DMS114 treated with DMSO at 0.1 percent for 48 hours (cell line): Measurements from ENCODE around the gene EML1.
"Not testable (repeated sequence)": the region's sequence is repeated elsewhere in the genome, so short reads cannot be mapped to it uniquely, and the experiment has no call there.

ENCODE experiments used
- DNase-seq: peaks from one replicate; lab custom pipeline; 2025; ENCODE audit not compliant: unreplicated experiment; lab: John Stamatoyannopoulos, UW

EML1 gene

GRCh38 chr14:99755068-99755405, 38.2 kb upstream of the EML1 start:
- DNase-seq, result no peak

GRCh38 chr14:99755629-99756603, 37.3 kb upstream of the EML1 start:
- DNase-seq, result no peak

GRCh38 chr14:99756796-99757195, 36.4 kb upstream of the EML1 start:
- no peak for DNase-seq

GRCh38 chr14:99757331-99758070, 35.7 kb upstream of the EML1 start:
- no peak for DNase-seq

- no peak for DNase-seq
Observed at GRCh38 chr14:99758121-99758821, 34.9 kb upstream of the EML1 start.

- no peak for DNase-seq
Observed at GRCh38 chr14:99758872-99759545, 34.2 kb upstream of the EML1 start.

GRCh38 chr14:99759546-99759925, 33.7 kb upstream of the EML1 start:
- DNase-seq, result no peak

GRCh38 chr14:99760817-99761216, 32.4 kb upstream of the EML1 start:
- DNase-seq, result no peak

GRCh38 chr14:99762911-99763310, 30.3 kb upstream of the EML1 start:
- DNase-seq, result not testable (repeated sequence)

- DNase-seq, result no peak
Observed at GRCh38 chr14:99763527-99764221, 29.5 kb upstream of the EML1 start.

- DNase-seq, result no peak
Observed at GRCh38 chr14:99764222-99764706, 28.9 kb upstream of the EML1 start.

- DNase-seq, result no peak
Observed at GRCh38 chr14:99768381-99768780, 24.8 kb upstream of the EML1 start.

- DNase-seq, result no peak
Observed at GRCh38 chr14:99769123-99769522, 24.1 kb upstream of the EML1 start.

GRCh38 chr14:99769799-99770198, 23.4 kb upstream of the EML1 start:
- DNase-seq, result no peak

GRCh38 chr14:99772371-99773283, 20.6 kb upstream of the EML1 start:
- DNase-seq, result no peak

- DNase-seq, result no peak
Observed at GRCh38 chr14:99773521-99774497, 19.4 kb upstream of the EML1 start.

- DNase-seq, result no peak
Observed at GRCh38 chr14:99774556-99775307, 18.5 kb upstream of the EML1 start.
